NCI-H69 (cell line): ENCODE measurements around the gene VDAC2.

Experiments
- DNase-seq: peaks from one replicate; lab custom pipeline; 2025; lab: John Stamatoyannopoulos, UW

VDAC2 gene

DNA sequence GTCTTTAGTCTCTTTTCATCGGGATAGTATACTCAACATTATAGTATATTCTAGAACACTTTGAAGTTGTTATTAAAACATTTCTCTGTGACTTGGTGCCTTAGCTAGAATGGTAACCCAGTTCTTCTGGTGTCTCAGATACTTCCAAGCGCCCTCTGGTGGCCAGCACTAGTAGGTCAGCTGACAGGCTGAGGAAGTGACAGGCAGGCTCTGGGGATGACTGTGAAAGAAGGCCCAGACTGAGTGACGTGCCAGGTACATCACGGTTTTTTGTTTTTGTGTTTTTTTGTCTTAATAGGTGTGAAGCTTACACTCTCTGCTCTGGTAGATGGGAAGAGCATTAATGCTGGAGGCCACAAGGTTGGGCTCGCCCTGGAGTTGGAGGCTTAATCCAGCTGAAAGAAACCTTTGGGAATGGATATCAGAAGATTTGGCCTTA is 20.0 kb downstream of the VDAC2 start:
- peak; percentile 77 for DNase-seq

DNA sequence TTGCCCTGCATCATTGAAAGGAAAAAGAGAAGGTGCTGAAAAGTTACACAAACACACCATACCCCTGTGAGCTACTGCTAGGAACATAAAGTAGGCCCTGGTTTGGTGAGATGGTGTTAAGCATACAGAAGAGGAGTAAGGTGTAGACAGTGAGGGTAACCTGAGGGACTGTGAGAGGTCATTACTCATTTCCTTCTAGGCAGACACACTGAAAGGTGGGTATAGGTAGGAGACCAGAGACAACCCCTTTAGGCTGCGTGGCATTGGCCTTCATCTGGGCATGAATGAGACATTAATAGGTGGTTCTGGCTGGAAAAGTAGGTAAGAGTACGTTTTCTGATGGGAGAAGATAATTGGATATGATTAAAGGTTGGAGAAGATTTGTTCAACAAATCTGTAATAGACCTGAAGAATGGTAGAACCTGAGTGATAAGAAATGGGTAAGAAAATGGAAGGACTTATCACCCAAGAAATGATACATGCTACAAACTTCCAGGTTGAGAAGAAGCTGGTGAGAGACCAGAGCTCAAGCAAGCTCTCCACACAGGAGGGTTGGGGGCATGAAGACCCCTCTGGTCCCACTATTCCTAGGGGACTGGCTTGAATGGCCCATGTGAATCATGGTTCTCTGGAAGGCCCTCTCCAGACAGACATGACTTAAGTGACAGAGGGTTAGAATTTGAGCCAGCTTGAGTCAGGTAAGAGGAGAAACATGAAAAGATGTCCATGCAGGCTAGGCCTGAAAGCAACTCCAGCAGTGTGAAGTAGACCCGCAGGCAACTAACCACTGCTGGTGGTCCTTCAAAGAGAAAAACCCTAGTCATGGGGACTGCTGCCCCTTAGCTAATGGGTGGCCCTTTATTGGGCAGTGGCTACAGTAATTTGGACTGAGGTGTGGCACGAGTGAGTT is 21.3 kb downstream of the VDAC2 start:
- no peak for DNase-seq

DNA sequence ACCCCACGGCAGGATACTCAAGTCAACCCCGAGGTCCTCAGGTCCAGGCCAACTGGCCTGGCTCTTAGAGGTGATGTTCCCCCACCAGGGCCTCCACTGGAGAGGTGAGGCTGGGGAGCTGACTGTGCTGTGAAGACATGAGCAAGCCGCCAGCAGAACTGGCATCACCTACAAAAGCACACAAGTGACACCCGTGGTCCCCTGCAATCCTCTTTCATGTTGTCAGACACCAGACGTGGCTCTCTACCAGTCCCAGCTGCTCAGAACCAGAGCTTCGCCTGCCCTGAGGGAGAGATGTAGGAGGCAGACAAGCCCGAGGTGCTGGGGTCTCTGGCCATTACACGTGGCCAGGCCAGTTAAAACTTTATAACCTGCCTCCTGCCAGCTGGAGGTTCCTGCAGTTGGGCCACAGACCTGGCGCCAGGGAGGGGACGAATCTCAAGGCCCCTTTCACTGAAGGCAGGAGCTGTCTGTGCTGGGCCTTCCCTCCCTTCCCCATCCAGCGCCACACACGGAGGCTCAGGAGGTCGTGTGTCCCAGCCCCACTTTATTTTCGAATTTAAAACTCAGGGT is 22.9 kb downstream of the VDAC2 start:
- peak; percentile 57 for DNase-seq

DNA sequence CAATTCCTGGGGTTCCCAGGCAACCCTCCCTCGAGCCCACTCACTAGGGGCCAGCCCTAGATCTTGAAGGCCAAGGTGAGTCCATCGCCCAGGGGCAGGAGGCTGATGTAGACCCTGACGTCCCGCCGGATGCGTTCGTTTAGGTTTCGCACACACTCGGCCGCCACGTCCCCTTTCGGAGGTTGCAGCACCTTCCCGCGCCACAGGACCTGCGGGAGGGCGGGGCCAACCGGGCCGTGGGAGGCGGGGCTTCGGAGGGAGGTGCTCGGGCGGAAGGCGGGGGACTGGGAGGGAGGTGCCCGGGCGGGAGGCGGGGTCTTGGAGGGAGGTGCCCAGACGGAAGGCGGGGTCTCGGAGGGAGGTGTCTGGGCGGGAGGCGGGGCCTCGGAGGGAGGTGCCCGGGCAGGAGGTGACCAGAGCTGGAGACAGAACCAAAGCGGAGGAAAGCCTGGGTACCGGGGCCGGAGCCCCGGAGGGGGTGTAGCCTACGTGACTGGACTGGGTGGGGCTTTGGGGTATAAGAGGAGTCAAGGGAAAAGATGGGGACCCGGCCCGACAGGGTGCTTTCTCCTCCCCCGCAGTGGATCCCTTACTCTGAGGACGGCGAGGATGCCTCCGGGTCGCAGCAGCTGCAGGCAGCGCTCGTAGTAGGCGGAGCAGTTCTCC is 23.6 kb downstream of the VDAC2 start:
- peak; percentile 93 for DNase-seq

DNA sequence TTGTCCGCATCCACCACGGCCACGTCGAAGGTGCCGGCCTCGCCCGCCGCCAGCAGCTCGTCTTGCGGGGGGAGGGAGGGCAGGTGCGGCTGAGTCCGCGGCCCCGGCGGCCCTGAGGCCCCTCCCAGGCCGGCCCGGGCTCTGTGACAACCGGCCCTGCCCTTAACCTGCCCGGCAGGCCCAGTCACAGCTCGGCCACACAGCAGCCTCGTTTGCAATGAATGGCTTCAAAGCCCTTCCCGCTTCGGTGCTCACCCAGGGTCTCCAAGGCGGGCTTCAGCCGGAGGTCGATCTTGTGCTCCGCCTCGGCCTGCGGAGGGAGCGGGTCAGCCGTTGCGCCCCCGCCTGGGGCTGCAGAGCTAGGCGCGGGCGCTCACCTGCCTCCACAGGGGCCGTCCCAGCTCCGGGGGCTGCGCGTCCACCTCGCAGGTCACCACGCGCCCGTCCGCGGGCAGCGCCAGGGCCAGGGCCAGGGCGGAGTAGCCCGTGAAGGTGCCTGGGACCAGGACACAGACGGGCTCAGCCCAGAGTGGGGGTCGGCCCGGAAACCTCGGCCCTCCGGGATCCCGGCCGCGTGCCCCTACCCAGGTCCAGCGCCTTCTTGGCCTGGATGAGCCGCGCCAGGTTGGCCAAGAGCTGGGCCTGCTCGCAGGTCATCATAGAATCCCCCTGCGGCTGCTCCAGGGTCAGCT is 24.2 kb downstream of the VDAC2 start:
- DNase-seq = peak; percentile 77

DNA sequence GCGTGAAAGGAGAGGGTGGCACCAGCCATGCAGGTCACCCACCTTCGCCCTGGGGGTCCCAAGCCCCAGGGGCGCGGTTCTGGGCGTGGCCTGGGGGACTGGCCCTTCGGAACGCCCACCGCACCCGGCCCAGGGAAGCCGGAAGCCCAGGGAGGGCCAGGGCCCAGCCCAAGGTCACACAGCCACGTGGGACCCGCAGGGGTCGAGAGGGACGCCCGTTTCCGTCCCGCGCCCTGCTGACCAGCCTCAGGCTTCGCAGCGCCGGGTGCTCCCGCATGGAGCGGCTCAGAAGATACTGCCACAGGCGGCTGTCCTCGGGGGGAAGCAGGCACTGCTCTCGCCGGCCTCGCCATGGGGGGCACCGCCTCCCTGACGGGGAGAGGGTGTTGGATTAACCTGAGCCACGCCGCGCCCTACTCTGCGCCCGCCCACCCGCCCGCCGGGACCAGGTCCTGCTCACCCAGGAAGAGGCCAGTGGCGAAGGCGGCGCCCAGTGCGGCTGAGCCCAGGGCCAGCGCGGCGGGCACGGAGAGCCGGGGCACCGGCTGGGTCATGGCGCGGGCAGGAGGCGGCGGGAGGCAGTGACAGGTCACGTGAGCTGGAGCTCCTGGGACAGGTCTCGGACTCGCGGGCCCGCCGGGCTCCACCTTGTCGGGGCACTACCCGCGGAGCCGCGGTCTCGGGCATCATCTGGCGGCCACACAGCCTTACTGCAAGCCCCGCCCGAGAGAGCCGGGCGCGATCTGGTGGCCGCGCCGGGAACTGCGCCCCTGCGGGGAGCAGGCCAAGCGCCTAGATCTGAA is 25.0 kb downstream of the VDAC2 start, which contains the start of gene COMTD1:
Gene COMTD1 (minus strand): TSS at position 583 of the 803 bp plus-strand sequence. CDS start 29 bp downstream, at position 554.
- peak; percentile 94 for DNase-seq

DNA sequence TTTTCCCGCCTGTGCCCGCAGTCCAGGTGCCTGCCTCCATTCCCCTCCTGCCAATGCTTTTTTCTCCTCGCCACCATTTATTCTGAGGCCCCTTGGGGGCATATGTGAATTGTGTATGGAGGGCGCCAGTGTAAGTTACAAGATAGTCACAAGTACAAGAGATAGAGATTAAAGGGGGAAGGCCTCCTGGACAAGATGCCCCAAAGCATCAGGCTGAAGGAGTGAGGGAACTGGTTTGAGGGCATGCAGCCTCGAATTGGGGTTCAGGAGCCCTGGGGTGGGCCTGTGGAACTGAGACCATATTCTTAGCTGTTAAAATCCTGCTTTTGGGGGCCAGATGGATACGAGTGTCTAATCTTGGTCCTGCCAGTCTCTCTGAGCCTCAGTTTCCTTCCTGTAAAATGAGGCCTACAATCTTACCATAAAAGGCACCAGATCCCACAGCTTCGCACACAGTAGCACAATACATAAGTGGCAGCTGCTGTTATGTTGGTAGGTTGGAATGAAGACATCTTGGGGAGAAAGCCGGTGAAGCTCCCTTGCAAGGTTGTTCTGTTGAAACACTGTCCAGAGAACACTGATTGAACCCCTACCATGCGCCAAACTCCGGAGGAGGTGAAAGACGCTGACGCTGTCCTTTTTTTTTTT is 25.7 kb downstream of the VDAC2 start:
- no peak for DNase-seq

DNA sequence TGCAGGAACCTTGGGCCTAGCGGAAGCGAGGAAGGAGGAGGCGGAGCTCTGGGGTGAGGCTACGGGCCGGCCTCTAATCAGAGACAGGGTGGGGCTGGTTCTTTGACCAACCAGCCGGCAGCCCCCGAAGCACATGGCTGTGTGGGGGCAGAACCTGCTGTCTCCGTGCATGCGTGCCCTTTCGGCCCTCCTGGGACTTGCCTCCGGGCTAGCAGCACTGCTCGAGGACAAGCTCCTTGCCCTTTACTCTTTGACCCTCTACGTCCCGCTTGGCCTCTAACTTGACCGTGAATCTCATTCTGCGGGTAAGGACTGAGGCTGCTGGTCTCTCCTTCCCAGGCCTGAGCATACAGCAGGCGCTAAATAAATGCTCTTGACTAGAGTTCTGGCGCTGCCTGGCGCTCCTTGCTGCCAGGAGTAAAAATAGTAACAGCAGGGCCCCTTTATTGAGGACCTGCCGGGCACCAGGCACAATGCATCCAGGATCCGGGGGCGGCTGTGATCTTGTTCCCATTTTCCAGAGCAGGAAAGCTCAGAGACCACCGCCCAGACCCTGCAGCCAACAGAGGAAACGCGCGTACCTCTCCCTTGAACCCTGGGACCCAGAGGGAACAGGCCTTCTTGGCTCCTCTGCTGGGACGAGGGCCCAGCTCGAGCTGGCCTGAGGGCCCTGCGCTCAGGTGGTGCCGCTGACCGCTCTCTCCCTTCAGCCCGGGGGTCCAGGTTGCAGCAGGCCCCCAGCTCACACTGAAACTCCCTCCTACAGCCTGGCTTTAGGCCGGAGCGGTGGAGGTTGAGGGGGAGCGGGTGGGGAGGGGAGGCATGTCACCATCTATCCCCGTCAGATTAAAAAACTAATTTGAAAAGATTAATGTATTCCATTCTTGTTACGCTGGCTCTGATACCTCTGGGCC is 27.8 kb downstream of the VDAC2 start:
- no peak for DNase-seq

DNA sequence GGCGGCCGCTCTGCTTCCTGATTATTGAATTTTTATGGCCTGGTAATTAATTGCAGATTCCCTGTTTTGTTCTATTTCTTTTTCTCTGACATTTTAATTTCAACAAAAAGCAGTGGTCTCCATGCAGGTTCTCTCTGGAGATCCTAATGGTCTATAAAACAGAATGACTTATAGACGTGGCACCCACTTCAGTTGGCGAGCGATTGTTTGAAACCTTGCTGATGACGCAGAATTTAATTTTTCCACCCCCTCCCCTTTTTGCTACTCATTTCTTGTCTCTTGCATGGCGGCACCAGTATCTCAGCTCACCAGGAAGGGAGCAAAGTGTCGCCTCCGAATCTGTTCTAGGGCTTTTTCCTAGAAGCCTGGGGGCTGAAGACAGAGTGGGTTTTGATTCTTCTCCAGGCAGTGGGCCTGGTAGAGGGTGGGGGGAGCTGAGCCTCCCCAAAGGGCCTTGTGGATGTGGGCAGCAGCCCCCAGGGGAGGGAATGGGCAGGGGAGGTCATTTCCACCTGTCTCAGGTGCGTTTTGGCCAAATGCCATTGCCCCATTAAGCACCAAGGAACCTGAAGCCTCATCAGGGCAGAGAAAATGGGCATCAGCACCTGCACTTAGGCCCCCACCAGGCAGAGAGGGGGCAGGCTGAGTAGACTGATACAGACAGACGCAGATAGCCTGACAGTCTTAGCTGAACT is 28.6 kb downstream of the VDAC2 start:
- DNase-seq = peak; percentile 34

DNA sequence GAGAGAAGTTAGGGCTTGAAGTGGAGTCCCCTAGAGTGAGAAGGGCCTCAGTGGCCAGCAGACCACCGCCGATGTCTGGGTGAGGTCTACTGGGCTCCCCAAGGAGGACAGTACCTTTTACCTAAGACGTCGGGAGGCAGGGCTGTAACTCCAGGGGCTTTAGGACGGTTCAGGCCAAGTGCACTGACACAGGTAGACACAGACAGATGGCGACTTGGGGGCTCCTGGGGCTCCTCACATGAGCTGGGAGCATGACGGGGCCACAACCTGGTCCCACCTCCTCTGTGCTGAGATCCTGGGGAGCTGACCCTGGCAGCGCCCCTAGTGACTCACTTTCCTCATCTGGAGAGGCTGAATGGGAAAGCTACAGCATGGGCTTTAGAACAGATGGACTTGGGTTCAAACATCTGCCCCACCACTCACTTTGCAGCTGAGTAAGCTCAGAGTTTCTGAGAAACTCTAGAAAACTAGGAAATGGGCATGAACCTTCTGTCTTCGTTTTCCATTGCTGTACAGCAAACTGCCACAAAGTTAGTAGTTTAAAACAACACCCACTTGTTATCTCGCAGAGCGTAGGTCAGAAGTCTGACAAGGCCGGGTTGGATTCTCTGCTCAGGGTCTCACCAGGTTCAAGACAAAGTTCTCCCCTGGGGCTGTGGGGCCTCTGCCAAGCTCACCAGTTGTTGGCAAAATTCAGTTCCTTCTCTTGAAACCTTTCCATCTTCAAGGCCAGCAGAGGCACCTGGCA is 29.9 kb downstream of the VDAC2 start:
- no peak for DNase-seq

DNA sequence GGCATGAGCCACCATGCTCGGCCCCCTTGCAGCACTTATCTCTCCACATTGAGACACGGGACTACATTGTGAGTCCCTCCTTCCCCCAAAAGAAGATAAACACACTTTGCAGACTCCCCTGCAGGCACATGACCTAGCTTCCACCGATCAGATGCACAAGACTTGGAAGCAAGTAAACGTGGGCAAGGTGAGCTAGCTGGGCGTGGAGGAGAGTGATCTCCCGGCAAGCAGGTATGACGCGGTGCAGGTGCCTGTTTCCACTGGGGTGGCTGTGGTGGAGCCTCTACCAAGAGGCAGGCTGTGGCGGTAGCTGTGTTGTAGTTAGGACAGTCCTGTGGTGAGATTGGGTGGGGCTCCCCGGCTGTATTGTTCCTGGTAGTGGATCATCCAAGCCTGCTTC is 32.8 kb downstream of the VDAC2 start:
- DNase-seq = no peak

DNA sequence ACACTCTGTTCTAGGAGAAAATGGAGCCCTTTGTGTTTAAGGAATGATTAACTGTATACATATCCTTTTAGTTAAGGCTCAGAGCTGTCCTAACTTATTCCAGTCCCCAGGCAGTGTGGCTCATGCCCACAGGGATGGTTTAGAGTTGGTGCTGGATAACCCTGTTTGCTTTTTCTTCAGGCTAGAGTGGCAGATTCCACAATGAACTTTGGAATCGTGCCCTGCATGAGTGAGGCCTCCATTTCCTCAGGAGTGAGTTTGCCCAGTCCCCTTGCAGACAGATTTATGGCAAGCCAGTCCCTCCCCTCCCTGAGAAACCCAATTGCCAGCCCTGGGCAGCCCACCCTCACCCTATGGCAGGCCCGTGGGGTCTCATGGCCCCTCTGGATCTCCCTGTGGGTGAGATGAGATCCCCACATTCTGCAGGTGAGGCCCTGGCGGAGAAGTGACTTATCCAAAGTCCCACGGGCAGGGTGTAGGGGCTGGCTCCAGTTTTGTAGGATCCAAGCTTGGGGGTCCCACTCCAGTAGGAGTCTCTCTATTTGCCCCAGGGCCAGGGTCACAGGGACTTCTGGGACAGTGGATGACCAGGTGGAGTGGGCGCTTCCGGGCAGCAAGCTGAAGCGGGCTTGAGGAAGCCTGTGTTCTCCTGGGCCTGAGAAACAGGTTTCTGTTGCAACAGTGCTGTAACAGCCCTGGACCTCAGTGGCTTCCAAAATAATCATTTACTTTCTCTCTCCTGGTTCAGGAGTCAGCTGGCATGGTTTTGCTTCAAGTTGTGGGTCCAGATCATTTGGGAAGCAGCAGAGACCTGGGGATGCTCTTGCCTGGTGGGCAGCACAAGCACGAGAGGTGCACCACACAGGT is 34.1 kb downstream of the VDAC2 start:
- no peak for DNase-seq

DNA sequence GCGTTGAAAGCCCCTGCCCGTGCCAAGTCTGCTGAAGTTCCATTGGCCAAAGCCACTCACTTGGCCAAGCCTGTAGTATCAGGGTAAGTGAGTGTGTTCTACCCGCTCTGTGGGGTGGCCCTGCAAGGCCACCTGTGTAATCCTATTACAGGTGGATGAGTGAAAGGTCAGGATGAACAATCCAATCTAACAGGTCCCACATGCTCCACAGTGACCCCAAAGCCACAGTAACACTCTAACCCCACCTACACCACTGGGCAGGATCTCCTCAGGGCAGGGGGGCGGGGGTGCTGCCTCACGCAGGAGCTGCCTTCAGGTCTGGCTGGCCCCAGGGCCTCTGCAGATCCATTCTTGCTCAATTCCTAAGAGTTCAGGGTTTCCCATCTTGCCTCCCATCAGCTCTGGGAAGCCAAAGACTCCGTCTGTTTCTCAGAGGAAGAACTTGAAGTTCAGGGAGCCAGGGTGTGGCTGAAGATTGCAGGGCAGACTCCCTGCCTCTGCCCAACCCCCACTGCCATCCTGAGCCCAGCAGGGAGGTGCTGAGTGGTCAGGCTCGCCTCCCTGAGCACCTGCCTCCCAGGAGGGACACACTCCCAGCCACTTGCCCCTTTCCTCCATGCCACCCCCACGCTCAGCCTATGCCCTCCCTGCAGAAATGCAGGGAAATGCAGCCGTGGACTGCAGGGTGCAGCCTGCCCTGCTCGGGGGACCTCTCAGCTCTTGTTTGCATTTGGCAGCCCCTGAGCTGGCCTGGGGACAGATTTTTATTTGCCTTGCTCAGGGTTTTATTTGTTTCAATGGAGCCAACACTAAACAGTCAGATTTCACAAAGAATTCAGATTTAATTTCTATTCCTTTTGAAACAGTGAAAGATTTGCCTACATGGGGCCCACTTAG is 35.0 kb downstream of the VDAC2 start:
- DNase-seq = peak; percentile 46

DNA sequence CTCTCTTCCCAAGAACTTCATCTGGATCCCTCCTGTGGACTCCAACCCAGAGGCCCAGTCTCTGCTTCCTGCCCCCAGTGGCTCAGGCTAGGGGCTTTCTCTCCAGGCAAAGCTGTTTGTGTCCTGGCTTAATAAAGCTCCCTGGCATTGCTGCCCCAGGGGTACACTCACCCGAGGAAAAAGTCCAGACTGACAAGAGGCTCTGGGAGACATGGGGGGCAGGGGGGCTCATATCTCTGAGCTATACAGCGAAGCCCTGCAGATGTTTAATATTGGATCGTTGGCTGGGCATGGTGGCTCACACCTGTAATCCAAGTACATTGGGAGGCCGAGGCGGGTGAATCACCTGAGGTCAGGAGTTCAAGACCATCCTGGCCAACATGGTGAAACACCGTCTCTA is 35.9 kb downstream of the VDAC2 start:
- DNase-seq = no peak

DNA sequence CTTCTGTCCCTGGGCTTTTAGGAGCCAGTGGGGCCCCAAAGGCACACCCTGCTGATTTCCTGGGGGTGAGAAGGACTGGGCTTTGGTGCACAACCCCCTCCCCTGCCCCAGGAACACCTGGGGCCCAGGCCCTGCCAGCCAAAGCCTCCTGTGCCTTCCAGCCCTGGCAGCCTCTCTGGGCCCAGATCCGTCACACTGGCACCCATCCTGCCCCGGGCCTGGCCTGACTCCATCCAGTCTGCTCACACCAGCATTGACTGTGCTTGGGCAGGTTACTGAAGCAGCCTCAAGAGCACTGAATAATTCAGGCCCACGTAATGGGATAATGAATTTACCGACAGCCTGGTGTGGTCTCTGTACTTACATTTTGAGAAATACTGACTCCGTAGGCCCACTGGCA is 37.2 kb downstream of the VDAC2 start:
- no peak for DNase-seq

DNA sequence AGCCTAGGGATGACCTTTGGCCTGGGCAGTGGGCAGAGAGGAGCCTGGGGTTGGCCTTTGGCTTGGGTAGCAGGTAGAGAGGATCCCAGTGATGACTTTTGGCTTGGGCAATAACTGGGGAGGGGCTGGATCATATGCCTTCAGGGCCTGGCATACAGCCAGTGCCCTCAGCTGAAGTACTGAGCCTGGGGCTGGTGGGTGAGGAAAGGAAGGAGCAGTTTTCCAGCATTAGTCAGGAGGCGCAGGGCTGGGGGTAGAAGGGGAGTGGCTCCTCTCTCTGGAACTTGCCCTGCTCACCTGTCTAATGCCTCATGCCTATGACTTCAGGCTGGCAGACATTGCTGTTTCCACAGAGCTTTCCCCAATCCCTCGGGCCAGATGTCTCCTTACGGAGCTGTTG is 40.3 kb downstream of the VDAC2 start:
- DNase-seq = peak; percentile 30
